Prostate gland (tissue), 2 donors: ENCODE data around the gene HSPA6.
"Not testable (repeated sequence)": the region's sequence is repeated elsewhere in the genome, so short reads cannot be mapped to it uniquely, and the experiment has no call there.

Source experiments
- CTCF ChIP-seq, 4 experiments: fragments of 200-600 bp in 2 of 4; fragments of 450-650 bp in 2 of 4; sonication (generic) in 2 of 4; IDR thresholded peaks; 1 replicate in 3 of 4; 2 replicates in 1 of 4; pipeline ENCODE4 v1.5.1; 2016 to 2019; ENCODE audit warnings: antibody characterized with exemption in 4 of 4, mild to moderate bottlenecking in 2 of 4, moderate library complexity in 2 of 4
- POLR2A ChIP-seq: fragments of 450-650 bp; IDR thresholded peaks from one replicate; pipeline ENCODE4 v1.6.1; 2016; ENCODE audit warnings: antibody characterized with exemption, mild to moderate bottlenecking

GRCh38 chr1:161542091-161542559 is 17.8 kb downstream of the HSPA6 start:
- TF ChIP-seq POLR2A; CTCF (IDR thresholded peaks at IDR 0.05): not testable (repeated sequence)
